Osteocyte (in vitro differentiated cells): ENCODE data around the gene ARHGAP12. TPM values are rescaled to one million over a fixed set of nuclear protein-coding genes. Genes with fewer than 3 reads are reported as not detected.

Experiments
- DNase-seq: peaks from one replicate; pipeline ENCODE4 v3.0.0; 2021; ENCODE audit warnings: mixed read lengths; ENCODE audit not compliant: unreplicated experiment; ENCODE audit errors: extremely low spot score
- H3K27ac Mint-ChIP-seq: one replicate; pipeline ENCODE4 v1.8.0; 2021; ENCODE audit warnings: mild to moderate bottlenecking, mixed read lengths; ENCODE audit not compliant: unreplicated experiment
- H3K27me3 Mint-ChIP-seq: one replicate; pipeline ENCODE4 v1.8.0; 2021; ENCODE audit warnings: mixed read lengths; ENCODE audit not compliant: unreplicated experiment
- H3K36me3 Mint-ChIP-seq: one replicate; pipeline ENCODE4 v1.8.0; 2021; ENCODE audit warnings: mixed read lengths; ENCODE audit not compliant: unreplicated experiment
- H3K4me1 Mint-ChIP-seq: one replicate; pipeline ENCODE4 v1.8.0; 2021; ENCODE audit warnings: mixed read lengths; ENCODE audit not compliant: unreplicated experiment
- H3K4me3 Mint-ChIP-seq: one replicate; pipeline ENCODE4 v1.8.0; 2021; ENCODE audit warnings: mild to moderate bottlenecking, moderate library complexity, mixed read lengths; ENCODE audit not compliant: unreplicated experiment
- H3K9me3 Mint-ChIP-seq: one replicate; pipeline ENCODE4 v1.8.0; 2021; ENCODE audit warnings: mixed read lengths; ENCODE audit not compliant: unreplicated experiment
- total RNA-seq: library from RNA; stranded (reverse); gene quantifications from 2 replicates; pipeline ENCODE4 v1.2.1, GENCODE V29; 2021
- TF ChIP-seq, protein P1 (sequence below): fragments of 200-600 bp; sonication (generic); IDR thresholded peaks from 2 replicates; pipeline ENCODE4 v1.5.0; 2021; ENCODE audit warnings: antibody characterized with exemption, mild to moderate bottlenecking, moderate library complexity

ARHGAP12 gene
- total RNA-seq, 1 donor from 2014 or later, result 18.8 TPM

GRCh38 chr10:31759799-31760626, 168.6 kb downstream of the ARHGAP12 start:
- DNase-seq, result peak; percentile 98
- no peaks in the 10 kb centered on the region for H3K9me3 Mint-ChIP-seq

DNA sequence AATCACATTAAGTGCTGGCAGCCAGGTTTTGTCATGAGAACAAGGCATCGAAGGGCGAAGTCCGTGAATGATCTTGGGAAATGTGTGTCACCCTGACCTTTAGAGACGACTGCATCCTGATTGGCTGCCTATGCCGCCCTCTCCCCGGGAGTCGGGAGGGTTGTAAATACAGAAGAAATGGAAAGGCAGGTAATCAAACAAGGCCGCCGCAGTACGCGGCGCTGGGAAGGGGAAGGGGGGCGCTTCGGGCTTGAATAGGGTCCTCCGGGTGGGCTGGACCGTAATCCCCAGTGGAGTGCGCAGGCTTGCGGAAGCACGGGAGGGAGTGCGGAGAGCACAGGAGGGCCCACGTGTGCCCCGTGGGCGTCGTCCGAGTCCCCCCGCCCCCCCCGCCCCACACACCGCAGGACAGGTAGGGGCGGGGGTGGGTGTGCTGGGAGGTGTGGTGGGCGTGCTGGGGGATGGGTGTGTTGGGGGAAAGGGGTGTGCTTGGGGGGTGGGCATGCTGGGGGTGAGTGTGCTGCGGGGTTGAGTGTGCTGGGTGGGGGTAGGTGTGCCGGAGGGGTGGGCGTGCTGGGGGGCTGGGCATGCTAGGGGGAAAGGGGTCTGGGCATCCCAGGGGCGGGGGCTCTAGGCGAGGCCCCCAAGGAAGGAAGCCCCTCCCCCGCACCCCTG, 169.4 kb downstream of the ARHGAP12 start:
- no peaks in the 10 kb centered on the region for H3K9me3 Mint-ChIP-seq
- no peaks in the 10 kb centered on the region for H3K27me3 Mint-ChIP-seq
- peaks cover 25% of the 10 kb centered on the region for H3K4me1 Mint-ChIP-seq
- H3K36me3 Mint-ChIP-seq, result no peaks in the 10 kb centered on the region
- peak overlapping the region; percentile 89 for H3K27ac Mint-ChIP-seq
- TF ChIP-seq, protein P1, sequence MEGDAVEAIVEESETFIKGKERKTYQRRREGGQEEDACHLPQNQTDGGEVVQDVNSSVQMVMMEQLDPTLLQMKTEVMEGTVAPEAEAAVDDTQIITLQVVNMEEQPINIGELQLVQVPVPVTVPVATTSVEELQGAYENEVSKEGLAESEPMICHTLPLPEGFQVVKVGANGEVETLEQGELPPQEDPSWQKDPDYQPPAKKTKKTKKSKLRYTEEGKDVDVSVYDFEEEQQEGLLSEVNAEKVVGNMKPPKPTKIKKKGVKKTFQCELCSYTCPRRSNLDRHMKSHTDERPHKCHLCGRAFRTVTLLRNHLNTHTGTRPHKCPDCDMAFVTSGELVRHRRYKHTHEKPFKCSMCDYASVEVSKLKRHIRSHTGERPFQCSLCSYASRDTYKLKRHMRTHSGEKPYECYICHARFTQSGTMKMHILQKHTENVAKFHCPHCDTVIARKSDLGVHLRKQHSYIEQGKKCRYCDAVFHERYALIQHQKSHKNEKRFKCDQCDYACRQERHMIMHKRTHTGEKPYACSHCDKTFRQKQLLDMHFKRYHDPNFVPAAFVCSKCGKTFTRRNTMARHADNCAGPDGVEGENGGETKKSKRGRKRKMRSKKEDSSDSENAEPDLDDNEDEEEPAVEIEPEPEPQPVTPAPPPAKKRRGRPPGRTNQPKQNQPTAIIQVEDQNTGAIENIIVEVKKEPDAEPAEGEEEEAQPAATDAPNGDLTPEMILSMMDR, result no peak
- H3K4me3 Mint-ChIP-seq, result peak overlapping the region; percentile 81
- DNase-seq, result no peak

More at GRCh38 chr10:31759799-31760626, 168.6 kb downstream of the ARHGAP12 start:
- Mint-ChIP-seq H3K36me3 (no peaks in the 10 kb centered on the region), H3K4me1 (peaks cover 18% of the 10 kb centered on the region), H3K27ac (peak overlapping the region; percentile 91), H3K27me3 (no peaks in the 10 kb centered on the region), H3K4me3 (peak overlapping the region; percentile 80)
- TF ChIP-seq, protein P1, result no peak

DNA sequence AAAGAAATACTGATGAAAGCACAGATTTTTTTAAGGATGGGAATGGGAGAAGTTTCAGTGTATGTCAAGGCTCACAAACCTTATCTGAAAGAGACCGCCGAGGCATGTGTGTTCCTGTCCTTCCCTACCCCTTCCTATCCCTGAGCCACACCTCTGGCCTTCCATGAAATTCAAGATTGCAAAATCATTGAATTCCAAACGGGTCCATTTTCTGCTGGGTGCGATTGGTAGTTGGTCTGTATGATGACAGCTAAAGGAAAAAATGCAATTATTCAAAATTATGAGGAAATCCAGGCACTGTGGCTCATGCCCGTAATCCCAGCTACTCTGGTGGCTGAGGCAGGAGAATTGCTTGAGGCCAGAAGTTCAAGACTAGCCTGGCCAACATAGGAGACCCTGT, 170.1 kb downstream of the ARHGAP12 start:
- DNase-seq, result no peak
- no peaks in the 10 kb centered on the region for H3K9me3 Mint-ChIP-seq
- no peaks in the 10 kb centered on the region for H3K36me3 Mint-ChIP-seq
- H3K27me3 Mint-ChIP-seq, result no peaks in the 10 kb centered on the region
- H3K27ac Mint-ChIP-seq, result no peak overlapping the region
- H3K4me1 Mint-ChIP-seq, result peaks cover 32% of the 10 kb centered on the region
- peak overlapping the region; percentile 5 for H3K4me3 Mint-ChIP-seq
- TF ChIP-seq, protein P1, result no peak

GRCh38 chr10:31757831-31758230, 170.8 kb downstream of the ARHGAP12 start:
- no peak for DNase-seq
- Mint-ChIP-seq H3K27me3 (no peaks in the 10 kb centered on the region), H3K27ac (peak overlapping the region; percentile 25), H3K4me1 (peaks cover 32% of the 10 kb centered on the region), H3K36me3 (no peaks in the 10 kb centered on the region), H3K9me3 (no peaks in the 10 kb centered on the region), H3K4me3 (no peak overlapping the region)
- TF ChIP-seq, protein P1, result no peak

GRCh38 chr10:31757386-31757791, 171.2 kb downstream of the ARHGAP12 start:
- Mint-ChIP-seq H3K27me3 (no peaks in the 10 kb centered on the region), H3K36me3 (no peaks in the 10 kb centered on the region), H3K9me3 (no peaks in the 10 kb centered on the region), H3K27ac (peak overlapping the region; percentile 25), H3K4me1 (peaks cover 32% of the 10 kb centered on the region), H3K4me3 (no peak overlapping the region)
- TF ChIP-seq, protein P1, result no peak
- no peak for DNase-seq
